Stimulated activated memory B cell treated with anti-CD40 and anti-IgM and Interleukin-4, amounts not matched to agents 10 μg/mL and 1 μg/mL and 100 μg/mL, for 72 hours (primary cell): ENCODE data around the gene APOBR.
A peak's percentile ranks its signal among the peaks of the same experiment; 100 is the strongest.
"Not testable (repeated sequence)": the region's sequence is repeated elsewhere in the genome, so short reads cannot be mapped to it uniquely, and the experiment has no call there.

Experiments used
- ATAC-seq: fragments of 150-1000 bp; cut with Tn5 transposase; 2 replicates; pipeline ENCODE4 v1.10.0; 2021
- H3K27ac Mint-ChIP-seq: one replicate; pipeline ENCODE4 v1.8.0; 2022; ENCODE audit warnings: mild to moderate bottlenecking, mixed read lengths
- H3K27me3 Mint-ChIP-seq: one replicate; pipeline ENCODE4 v1.8.0; 2022; ENCODE audit warnings: mixed read lengths
- H3K36me3 Mint-ChIP-seq: one replicate; pipeline ENCODE4 v1.8.0; 2022; ENCODE audit warnings: mixed read lengths
- H3K4me1 Mint-ChIP-seq: one replicate; pipeline ENCODE4 v1.8.0; 2022; ENCODE audit warnings: mixed read lengths
- H3K4me3 Mint-ChIP-seq: one replicate; pipeline ENCODE4 v1.8.0; 2022; ENCODE audit warnings: mild to moderate bottlenecking, moderate library complexity, mixed read lengths
- H3K9me3 Mint-ChIP-seq: one replicate; pipeline ENCODE4 v1.8.0; 2022; ENCODE audit warnings: mixed read lengths

Gene APOBR

GRCh38 chr16:28531777-28532744 is 37.6 kb downstream of the APOBR start:
- peak overlapping the region; percentile 23 for H3K27ac Mint-ChIP-seq
- H3K36me3 Mint-ChIP-seq, result no peaks in the 10 kb centered on the region
- no peak overlapping the region for H3K4me3 Mint-ChIP-seq
- peaks cover 13% of the 10 kb centered on the region for H3K27me3 Mint-ChIP-seq
- ATAC-seq, result peak; percentile 66
- no peaks in the 10 kb centered on the region for H3K9me3 Mint-ChIP-seq
- H3K4me1 Mint-ChIP-seq, result peaks cover 15% of the 10 kb centered on the region

DNA sequence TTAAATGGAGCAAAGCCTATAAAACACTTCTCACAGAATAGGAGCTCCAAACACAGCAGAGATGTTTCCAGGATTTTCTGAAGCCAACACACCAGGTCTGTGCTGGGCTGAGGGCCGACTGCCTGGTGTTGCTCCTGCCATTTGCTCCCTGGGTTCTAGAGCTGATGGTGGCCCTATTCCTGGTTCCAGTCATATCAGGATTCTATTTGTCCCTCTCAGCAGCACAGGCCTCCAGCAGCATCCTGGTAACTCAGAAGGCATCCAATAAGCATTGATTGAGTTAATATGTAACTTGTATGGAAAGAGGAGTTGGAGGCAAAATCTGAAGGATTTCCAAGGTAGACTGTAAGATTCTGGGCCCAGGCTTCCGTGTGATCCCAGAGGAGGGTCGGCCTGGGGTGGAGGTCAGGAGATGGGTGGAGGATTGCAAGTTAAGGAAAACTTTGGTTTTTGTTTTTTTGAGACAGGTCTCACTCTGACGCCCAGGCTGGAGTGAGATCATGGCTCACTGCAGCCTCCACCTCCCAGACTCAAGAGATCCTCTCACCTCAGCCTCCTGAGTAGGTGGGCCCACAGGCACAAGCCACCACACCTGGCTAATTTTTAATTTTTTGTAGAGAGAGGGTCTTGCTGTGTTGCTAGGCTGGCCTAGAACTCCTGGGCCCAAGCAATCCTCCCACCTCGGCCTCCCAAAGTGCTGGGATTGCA is 38.7 kb downstream of the APOBR start:
- peaks cover 23% of the 10 kb centered on the region for H3K27me3 Mint-ChIP-seq
- H3K4me3 Mint-ChIP-seq, result no peak overlapping the region
- peaks cover 15% of the 10 kb centered on the region for H3K4me1 Mint-ChIP-seq
- no peak for ATAC-seq
- no peaks in the 10 kb centered on the region for H3K36me3 Mint-ChIP-seq
- no peak overlapping the region for H3K27ac Mint-ChIP-seq
- no peaks in the 10 kb centered on the region for H3K9me3 Mint-ChIP-seq

DNA sequence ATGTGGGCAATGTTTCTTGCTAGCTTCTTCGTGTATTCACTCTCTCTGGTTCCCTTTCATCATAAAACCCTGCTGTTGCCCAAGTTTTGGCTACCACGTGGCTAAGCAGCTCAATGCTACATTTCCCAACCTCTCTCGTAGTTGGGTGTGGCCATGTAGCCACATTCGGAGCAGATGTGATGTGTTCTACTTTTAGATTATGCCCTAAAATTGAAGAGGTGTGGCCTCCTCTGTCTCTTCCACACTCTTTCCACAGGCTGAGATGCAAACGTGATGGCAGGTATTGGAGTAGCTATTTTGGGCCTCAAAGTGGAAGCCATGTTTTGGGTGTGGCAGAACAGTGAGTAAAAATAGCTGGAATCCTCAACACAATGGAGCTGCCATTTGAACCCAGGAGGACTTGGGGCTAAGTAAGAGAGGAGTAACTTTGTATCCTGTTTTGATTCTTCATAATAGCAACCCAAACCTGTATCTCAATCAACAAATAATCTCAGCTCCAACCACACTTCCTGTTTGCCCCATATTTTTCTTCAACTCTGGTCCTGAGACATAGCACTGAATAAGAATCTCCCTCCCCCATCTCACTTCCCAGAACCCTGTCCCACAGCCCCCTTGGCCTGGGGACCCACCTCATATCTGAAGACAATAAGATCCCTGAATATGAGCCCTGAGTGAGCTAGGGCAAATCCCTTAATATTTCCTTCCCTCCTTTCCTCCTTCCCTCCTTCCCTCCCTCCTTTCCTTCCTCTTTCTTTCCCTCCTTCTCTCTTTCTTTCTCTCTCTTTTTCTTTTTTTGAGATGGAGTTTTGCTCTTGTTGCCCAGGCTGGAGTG is 40.3 kb downstream of the APOBR start:
- Mint-ChIP-seq H3K36me3 (no peaks in the 10 kb centered on the region), H3K4me3 (no peak overlapping the region), H3K9me3 (no peaks in the 10 kb centered on the region), H3K27ac (no peak overlapping the region), H3K4me1 (peaks cover 15% of the 10 kb centered on the region), H3K27me3 (peaks cover 35% of the 10 kb centered on the region)
- no peak for ATAC-seq

DNA sequence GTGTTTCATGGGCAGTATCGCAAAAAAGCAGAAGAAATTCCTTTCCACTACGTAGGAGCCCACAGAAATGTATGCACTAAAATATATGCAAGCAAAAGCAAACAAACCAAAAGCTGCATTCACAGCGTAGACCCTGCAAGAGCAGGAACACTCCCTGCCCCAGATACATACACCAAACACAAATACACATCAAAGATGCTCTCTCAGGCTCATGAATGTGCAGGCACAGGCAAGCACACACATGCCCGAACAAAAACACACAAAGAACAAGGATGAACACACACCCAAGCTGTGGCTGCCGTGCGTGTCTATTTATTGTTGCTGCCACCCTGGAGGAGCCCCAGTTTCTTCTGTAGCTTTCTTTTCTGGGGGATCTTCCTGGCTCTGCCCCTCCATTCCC is 42.6 kb downstream of the APOBR start:
- Mint-ChIP-seq H3K27me3 (peaks cover 42% of the 10 kb centered on the region), H3K9me3 (no peaks in the 10 kb centered on the region), H3K36me3 (no peaks in the 10 kb centered on the region), H3K4me1 (peaks cover 10% of the 10 kb centered on the region), H3K27ac (no peak overlapping the region), H3K4me3 (no peak overlapping the region)
- ATAC-seq, result no peak

DNA sequence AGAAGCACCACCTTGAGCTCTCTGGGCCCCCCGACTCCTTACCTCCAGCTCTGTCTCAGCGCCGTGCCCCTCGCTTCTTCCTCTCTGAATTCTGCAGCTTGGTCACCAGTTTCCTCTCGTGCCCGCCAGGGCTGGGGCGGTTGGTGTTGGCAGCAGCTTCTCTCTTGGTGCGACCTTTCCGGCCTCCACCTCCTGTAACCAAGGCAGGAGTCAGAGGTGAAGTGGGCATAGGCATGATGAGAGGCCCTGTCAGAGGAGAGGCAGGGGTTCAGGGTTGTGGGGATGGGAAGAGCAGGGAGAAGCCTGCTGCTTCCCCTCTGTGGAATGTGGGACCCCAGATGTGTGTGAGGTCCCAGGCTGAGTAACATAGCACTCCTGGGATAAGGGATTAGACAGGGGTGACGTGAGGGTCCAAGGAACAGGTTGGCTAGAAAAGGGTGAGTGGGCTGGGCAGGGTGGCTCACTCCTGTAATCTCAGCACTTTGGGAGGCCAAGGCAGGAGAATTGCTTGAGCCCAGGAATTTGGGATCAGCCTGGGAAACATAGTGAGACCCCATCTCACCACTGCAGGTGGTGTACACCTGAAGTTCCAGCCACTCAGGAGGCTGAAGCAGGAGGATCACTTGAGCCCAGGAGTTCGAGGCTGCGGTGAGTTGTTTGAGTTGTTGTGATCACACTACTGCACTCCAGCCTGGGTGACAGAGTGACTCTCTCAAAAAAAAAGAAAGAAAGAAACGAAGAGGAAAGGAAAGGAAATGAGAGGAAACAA is 43.7 kb downstream of the APOBR start:
- Mint-ChIP-seq H3K27ac (no peak overlapping the region), H3K27me3 (peaks cover 53% of the 10 kb centered on the region), H3K9me3 (no peaks in the 10 kb centered on the region), H3K4me3 (no peak overlapping the region), H3K4me1 (peaks cover 15% of the 10 kb centered on the region), H3K36me3 (no peaks in the 10 kb centered on the region)
- ATAC-seq, result no peak

DNA sequence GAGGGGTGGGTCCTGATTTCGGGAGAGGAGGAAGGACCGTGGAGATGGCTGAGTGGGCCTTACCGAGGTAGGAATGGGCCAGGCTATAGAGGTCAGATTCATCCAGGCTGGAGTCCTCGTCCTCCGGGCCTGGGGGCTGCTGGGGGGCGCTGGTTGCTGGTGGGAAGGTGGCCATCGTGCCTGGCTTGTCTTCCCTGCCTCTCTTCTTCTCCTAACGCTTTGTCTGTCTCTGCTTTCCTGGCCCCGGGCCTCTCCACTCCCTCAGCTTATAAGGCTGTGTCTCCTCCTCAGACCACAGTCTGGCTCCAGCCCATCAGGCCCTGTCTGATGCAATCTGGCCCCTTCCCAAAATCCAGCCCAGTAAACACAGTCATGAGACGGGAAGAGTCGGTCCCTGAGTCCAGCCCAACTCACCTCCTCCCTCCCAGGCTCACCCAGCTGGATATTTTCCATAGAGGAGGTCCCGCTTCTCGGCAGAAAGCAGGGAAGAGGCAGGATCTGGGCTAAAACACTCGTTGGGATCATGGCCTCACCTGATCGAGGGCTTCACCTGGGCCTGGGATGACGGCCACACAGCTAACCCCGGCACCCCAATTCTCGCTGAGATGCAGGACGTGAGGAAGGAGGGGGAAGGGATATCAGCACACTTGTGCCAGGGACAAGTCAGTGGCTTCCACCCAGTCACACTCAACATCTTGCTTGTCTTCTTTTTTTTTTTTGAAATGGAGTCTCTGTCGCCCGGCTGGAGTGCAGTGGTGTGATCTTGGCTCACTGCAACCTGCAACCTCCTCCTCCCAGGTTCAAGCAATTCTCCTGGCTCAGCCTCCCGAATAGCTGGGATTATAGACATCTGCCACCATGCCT is 44.5 kb downstream of the APOBR start, which contains the start of gene NUPR1:
Gene NUPR1, minus strand, starts transcription at position 242 of the 864 bp plus-strand sequence. Its CDS starts 67 bp downstream, at position 175.
- Mint-ChIP-seq H3K27me3 (peaks cover 58% of the 10 kb centered on the region), H3K9me3 (no peaks in the 10 kb centered on the region), H3K36me3 (no peaks in the 10 kb centered on the region), H3K27ac (no peak within 1 kb of the TSS), H3K4me3 (no peak within 1 kb of the TSS), H3K4me1 (peaks cover 18% of the 10 kb centered on the region)
- no peak for ATAC-seq

GRCh38 chr16:28540346-28540745 is 45.9 kb downstream of the APOBR start:
- no peak overlapping the region for H3K27ac Mint-ChIP-seq
- H3K4me1 Mint-ChIP-seq, result peaks cover 16% of the 10 kb centered on the region
- H3K4me3 Mint-ChIP-seq, result no peak overlapping the region
- no peaks in the 10 kb centered on the region for H3K36me3 Mint-ChIP-seq
- peaks cover 53% of the 10 kb centered on the region for H3K27me3 Mint-ChIP-seq
- H3K9me3 Mint-ChIP-seq, result no peaks in the 10 kb centered on the region
- ATAC-seq, result no peak

DNA sequence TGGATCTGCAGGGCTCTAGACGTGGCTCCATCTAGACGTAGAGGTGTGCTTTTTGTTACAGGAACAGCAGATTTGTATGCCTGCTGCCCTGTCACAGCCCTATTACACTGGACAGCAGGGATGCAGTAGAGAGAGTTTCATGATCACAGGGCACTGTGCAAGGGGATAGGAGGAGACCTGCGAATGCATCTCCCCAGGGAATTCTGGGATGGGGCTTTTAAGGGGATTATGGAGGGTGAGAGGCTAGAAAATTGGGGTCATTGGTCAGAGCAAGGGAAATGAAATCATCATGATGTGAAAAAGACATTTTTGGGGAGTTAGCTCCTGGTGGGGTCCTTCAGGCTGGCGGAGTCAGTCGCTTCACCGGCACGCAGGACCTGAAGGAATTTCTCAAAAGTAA is 48.2 kb downstream of the APOBR start:
- peaks cover 53% of the 10 kb centered on the region for H3K27me3 Mint-ChIP-seq
- H3K4me1 Mint-ChIP-seq, result peaks cover 11% of the 10 kb centered on the region
- H3K27ac Mint-ChIP-seq, result no peak overlapping the region
- ATAC-seq, result no peak
- no peaks in the 10 kb centered on the region for H3K36me3 Mint-ChIP-seq
- H3K4me3 Mint-ChIP-seq, result no peak overlapping the region
- no peaks in the 10 kb centered on the region for H3K9me3 Mint-ChIP-seq

GRCh38 chr16:28543072-28543471 is 48.6 kb downstream of the APOBR start:
- Mint-ChIP-seq H3K36me3 (no peaks in the 10 kb centered on the region), H3K27me3 (peaks cover 53% of the 10 kb centered on the region), H3K4me1 (peaks cover 11% of the 10 kb centered on the region), H3K9me3 (no peaks in the 10 kb centered on the region), H3K4me3 (no peak overlapping the region), H3K27ac (no peak overlapping the region)
- ATAC-seq, result peak; percentile 76

- Mint-ChIP-seq H3K27me3 (peaks cover 48% of the 10 kb centered on the region), H3K4me3 (no peak overlapping the region), H3K36me3 (no peaks in the 10 kb centered on the region), H3K4me1 (peaks cover 11% of the 10 kb centered on the region), H3K27ac (no peak overlapping the region), H3K9me3 (no peaks in the 10 kb centered on the region)
- no peak for ATAC-seq
Measured at GRCh38 chr16:28544998-28545397, 50.6 kb downstream of the APOBR start.

- peaks cover 11% of the 10 kb centered on the region for H3K4me1 Mint-ChIP-seq
- H3K4me3 Mint-ChIP-seq, H3K36me3 Mint-ChIP-seq, ATAC-seq, H3K9me3 Mint-ChIP-seq, H3K27ac Mint-ChIP-seq: not testable (repeated sequence)
- H3K27me3 Mint-ChIP-seq, result peaks cover 48% of the 10 kb centered on the region
Measured at GRCh38 chr16:28545964-28546363, 51.5 kb downstream of the APOBR start.

- no peaks in the 10 kb centered on the region for H3K9me3 Mint-ChIP-seq
- no peak overlapping the region for H3K4me3 Mint-ChIP-seq
- no peak for ATAC-seq
- peaks cover 45% of the 10 kb centered on the region for H3K27me3 Mint-ChIP-seq
- no peaks in the 10 kb centered on the region for H3K36me3 Mint-ChIP-seq
- H3K4me1 Mint-ChIP-seq, result peaks cover 11% of the 10 kb centered on the region
- no peak overlapping the region for H3K27ac Mint-ChIP-seq
Measured at GRCh38 chr16:28546626-28547025, 52.2 kb downstream of the APOBR start.

- no peak overlapping the region for H3K4me3 Mint-ChIP-seq
- ATAC-seq, result no peak
- no peaks in the 10 kb centered on the region for H3K9me3 Mint-ChIP-seq
- H3K27ac Mint-ChIP-seq, result no peak overlapping the region
- no peaks in the 10 kb centered on the region for H3K36me3 Mint-ChIP-seq
- peaks cover 28% of the 10 kb centered on the region for H3K27me3 Mint-ChIP-seq
- H3K4me1 Mint-ChIP-seq, result peaks cover under 1% of the 10 kb centered on the region
Measured at GRCh38 chr16:28548306-28548802, 53.9 kb downstream of the APOBR start.
